ENCODE data around the gene LRRC55. TPM values are rescaled to one million over a fixed set of nuclear protein-coding genes. Genes with fewer than 3 reads are reported as not detected.

Gene LRRC55
- polyA plus RNA-seq, 2 of the 4 experiments (the other 2 are of a cell fraction), result 0.01 TPM; not detected in 1

DNA sequence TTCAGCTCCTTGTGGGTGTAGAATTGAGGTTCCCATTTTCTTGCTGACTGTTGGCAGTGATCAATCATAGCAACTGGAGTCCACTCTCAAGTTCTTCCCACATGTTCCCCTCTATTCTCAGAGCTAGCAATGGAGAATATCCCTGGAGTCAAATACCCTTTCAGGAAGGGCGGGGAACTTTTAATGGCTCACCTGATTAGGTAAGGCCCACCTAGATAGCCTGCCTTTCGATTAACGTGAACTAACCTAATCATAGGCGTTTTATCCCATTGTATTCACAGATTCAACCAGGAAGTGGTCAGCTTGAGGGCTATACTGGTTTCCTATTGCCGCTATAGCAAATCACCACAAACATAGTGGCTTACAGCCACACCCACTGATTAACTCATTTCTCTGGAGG lies 7.1 kb upstream of the LRRC55 start:
- DNase-seq (ENCODE audit: low read depth in 1 of 2, low spot score in 1 of 2) (no peak), ATAC-seq (no peak), FAIRE-seq (no peak)
- Histone ChIP-seq H3K27ac (no peak overlapping the region), H3K4me3 (no peak overlapping the region), H3K9me3 (peaks cover 5% of the 10 kb centered on the region; the same call in 1 of the 3 replicates), H3K4me2 (no peak overlapping the region), H3K4me1 (peaks cover 9% of the 10 kb centered on the region; the same call in 1 of the 3 replicates)
- WGBS (ENCODE audit: missing lambda C conversion rate), result 78% methylated on average over 5 of the region's 5 CpGs
- TF ChIP-seq EHMT2 (IDR thresholded peaks at IDR 0.05; ENCODE audit: low read depth) (no peak), CEBPB (IDR thresholded peaks at IDR 0.05) (no peak), SMC3 (IDR thresholded peaks at IDR 0.05) (no peak), ZFP36 (IDR thresholded peaks at IDR 0.05; ENCODE audit: borderline replicate concordance, partially characterized antibody) (no peak), KDM1A (IDR thresholded peaks at IDR 0.05; ENCODE audit: low read depth) (no peak), ZNF302 (CRISPR knock-in tag; IDR thresholded peaks at IDR 0.05) (no peak), TFCP2L1 (CRISPR knock-in tag; IDR thresholded peaks at IDR 0.05) (no peak), HOXA7 (CRISPR knock-in tag; IDR thresholded peaks at IDR 0.05) (no peak), NPAS2 (CRISPR knock-in tag; IDR thresholded peaks at IDR 0.05; ENCODE audit: borderline replicate concordance) (no peak)
- TF ChIP-seq, protein P1, sequence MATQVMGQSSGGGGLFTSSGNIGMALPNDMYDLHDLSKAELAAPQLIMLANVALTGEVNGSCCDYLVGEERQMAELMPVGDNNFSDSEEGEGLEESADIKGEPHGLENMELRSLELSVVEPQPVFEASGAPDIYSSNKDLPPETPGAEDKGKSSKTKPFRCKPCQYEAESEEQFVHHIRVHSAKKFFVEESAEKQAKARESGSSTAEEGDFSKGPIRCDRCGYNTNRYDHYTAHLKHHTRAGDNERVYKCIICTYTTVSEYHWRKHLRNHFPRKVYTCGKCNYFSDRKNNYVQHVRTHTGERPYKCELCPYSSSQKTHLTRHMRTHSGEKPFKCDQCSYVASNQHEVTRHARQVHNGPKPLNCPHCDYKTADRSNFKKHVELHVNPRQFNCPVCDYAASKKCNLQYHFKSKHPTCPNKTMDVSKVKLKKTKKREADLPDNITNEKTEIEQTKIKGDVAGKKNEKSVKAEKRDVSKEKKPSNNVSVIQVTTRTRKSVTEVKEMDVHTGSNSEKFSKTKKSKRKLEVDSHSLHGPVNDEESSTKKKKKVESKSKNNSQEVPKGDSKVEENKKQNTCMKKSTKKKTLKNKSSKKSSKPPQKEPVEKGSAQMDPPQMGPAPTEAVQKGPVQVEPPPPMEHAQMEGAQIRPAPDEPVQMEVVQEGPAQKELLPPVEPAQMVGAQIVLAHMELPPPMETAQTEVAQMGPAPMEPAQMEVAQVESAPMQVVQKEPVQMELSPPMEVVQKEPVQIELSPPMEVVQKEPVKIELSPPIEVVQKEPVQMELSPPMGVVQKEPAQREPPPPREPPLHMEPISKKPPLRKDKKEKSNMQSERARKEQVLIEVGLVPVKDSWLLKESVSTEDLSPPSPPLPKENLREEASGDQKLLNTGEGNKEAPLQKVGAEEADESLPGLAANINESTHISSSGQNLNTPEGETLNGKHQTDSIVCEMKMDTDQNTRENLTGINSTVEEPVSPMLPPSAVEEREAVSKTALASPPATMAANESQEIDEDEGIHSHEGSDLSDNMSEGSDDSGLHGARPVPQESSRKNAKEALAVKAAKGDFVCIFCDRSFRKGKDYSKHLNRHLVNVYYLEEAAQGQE (IDR thresholded peaks at IDR 0.05), result no peak
- POLR2A ChIA-PET, result no interaction called here
- CTCF ChIA-PET, result interaction anchor here (1.1 to 1.2 kb wide), 2 partner anchors 75 to 334 kb away, joined by 3 to 4 read pairs; no protein-coding TSS in a partner anchor

DNA sequence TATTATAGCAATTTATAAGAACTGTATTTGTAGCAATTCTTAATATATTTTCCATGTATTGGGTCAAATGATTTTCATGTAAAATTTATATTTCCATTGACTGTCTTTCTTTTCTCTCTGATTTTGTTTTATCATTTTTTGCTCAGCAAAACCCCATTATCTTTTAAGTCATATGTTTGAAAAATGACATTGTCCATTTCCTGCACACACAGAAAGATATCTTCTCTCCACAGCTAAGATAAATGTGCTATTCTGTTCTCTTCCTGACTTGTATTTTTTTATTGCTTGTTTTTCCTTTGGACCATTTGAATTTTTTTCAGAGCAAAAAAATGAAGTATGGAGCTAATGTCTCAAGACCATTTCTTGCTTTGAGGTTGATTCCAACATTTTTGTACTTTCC lies 6.3 kb upstream of the LRRC55 start:
- TF ChIP-seq POLR2AphosphoS2 (conservative IDR thresholded peaks at IDR 0.05; ENCODE audit: low read length) (no peak), RCOR1 (IDR thresholded peaks at IDR 0.05; ENCODE audit: low read depth, low read length) (no peak), CHD2 (IDR thresholded peaks at IDR 0.05; ENCODE audit: low read length, partially characterized antibody) (no peak), JUN (IDR thresholded peaks at IDR 0.05) (no peak), CHD4 (IDR thresholded peaks at IDR 0.05; ENCODE audit: borderline replicate concordance) (no peak), FOXS1 (CRISPR knock-in tag; IDR thresholded peaks at IDR 0.05) (no peak)
- TF ChIP-seq, protein P2, sequence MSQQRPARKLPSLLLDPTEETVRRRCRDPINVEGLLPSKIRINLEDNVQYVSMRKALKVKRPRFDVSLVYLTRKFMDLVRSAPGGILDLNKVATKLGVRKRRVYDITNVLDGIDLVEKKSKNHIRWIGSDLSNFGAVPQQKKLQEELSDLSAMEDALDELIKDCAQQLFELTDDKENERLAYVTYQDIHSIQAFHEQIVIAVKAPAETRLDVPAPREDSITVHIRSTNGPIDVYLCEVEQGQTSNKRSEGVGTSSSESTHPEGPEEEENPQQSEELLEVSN (IDR thresholded peaks at IDR 0.05; ENCODE audit: borderline replicate concordance, low read depth), result no peak
- TF ChIP-seq, protein P3, sequence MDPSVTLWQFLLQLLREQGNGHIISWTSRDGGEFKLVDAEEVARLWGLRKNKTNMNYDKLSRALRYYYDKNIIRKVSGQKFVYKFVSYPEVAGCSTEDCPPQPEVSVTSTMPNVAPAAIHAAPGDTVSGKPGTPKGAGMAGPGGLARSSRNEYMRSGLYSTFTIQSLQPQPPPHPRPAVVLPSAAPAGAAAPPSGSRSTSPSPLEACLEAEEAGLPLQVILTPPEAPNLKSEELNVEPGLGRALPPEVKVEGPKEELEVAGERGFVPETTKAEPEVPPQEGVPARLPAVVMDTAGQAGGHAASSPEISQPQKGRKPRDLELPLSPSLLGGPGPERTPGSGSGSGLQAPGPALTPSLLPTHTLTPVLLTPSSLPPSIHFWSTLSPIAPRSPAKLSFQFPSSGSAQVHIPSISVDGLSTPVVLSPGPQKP (IDR thresholded peaks at IDR 0.05; ENCODE audit: low read depth, low read length), result no peak
- no peak for FAIRE-seq
- no peak for DNase-seq (ENCODE audit: low read depth in 1 of 2, low spot score in 1 of 2)
- no peaks in the 10 kb centered on the region; the same call in 2 of the 3 replicates for H3K9me3 ChIP-seq
- POLR2A ChIA-PET, result no interaction called here
- no peak for ATAC-seq
- H3K27ac ChIP-seq, result no peak overlapping the region
- H3K4me1 ChIP-seq, result peaks cover 9% of the 10 kb centered on the region; the same call in 1 of the 3 replicates
- H3K4me3 ChIP-seq, result no peak overlapping the region
- no peak overlapping the region for H3K4me2 ChIP-seq
- CTCF ChIA-PET, result interaction anchor here (2.4 kb wide), 1 partner anchor 74 kb away, joined by 5 read pairs; no protein-coding TSS in a partner anchor

DNA sequence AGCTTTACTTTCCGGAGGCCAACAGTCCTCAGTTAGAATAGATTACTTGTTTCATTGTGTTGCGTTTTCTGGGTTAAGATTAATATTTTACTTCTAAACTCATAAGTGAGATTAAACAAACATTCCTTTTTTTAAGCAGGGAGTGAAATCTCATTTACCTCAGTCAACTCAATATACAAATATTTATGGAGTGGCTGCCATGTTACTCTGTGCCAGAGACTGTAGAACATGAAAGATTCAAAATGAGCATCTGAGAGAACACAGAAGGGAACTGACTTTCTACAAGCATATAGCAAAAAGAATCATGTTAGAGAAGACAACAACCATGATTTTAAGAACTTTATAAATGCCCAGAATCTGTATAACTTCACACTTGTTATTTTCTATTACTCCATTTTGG lies 3.4 kb upstream of the LRRC55 start:
- CTCF ChIA-PET, result interaction anchor here (0.6 to 1.0 kb wide), 2 partner anchors 12 to 337 kb away, joined by 3 read pairs; no protein-coding TSS in a partner anchor
- H3K4me2 ChIP-seq, result no peak overlapping the region
- TF ChIP-seq RFX5 (IDR thresholded peaks at IDR 0.05) (no peak), CBX8 (IDR thresholded peaks at IDR 0.05) (no peak), POLR2A (IDR thresholded peaks at IDR 0.05; ENCODE audit: low read length) (no peak), RARB (CRISPR knock-in tag; IDR thresholded peaks at IDR 0.05) (no peak), NR3C1 (IDR thresholded peaks at IDR 0.05) (no peak), CEBPB (IDR thresholded peaks at IDR 0.05) (no peak), HEYL (CRISPR knock-in tag; IDR thresholded peaks at IDR 0.05) (no peak), ESRRA (IDR thresholded peaks at IDR 0.05; ENCODE audit: borderline replicate concordance, low read length) (no peak), EP300 (IDR thresholded peaks at IDR 0.05) (no peak), RAD21 (conservative IDR thresholded peaks at IDR 0.05 in 1 of 2, IDR thresholded peaks at IDR 0.05 in 1 of 2) (no peak), HOXA7 (CRISPR knock-in tag; IDR thresholded peaks at IDR 0.05) (no peak)
- TF ChIP-seq, protein P4, sequence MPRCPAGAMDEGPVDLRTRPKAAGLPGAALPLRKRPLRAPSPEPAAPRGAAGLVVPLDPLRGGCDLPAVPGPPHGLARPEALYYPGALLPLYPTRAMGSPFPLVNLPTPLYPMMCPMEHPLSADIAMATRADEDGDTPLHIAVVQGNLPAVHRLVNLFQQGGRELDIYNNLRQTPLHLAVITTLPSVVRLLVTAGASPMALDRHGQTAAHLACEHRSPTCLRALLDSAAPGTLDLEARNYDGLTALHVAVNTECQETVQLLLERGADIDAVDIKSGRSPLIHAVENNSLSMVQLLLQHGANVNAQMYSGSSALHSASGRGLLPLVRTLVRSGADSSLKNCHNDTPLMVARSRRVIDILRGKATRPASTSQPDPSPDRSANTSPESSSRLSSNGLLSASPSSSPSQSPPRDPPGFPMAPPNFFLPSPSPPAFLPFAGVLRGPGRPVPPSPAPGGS (IDR thresholded peaks at IDR 0.05), result no peak
- FAIRE-seq, result peak; percentile 70
- POLR2A ChIA-PET, result no interaction called here
- no peak overlapping the region for H3K27ac ChIP-seq
- H3K9me3 ChIP-seq, result no peaks in the 10 kb centered on the region
- ATAC-seq, result no peak
- WGBS (ENCODE audit: missing lambda C conversion rate), result 42% methylated on average over 2 of the region's 2 CpGs
- H3K4me1 ChIP-seq, result peaks cover 3% of the 10 kb centered on the region; the same call in 1 of the 3 replicates
- DNase-seq (ENCODE audit: low read depth in 1 of 2, low spot score in 1 of 2), result no peak
- H3K4me3 ChIP-seq, result no peak overlapping the region
